ENCODE results near the gene TIGD1.

TIGD1 gene

DNA sequence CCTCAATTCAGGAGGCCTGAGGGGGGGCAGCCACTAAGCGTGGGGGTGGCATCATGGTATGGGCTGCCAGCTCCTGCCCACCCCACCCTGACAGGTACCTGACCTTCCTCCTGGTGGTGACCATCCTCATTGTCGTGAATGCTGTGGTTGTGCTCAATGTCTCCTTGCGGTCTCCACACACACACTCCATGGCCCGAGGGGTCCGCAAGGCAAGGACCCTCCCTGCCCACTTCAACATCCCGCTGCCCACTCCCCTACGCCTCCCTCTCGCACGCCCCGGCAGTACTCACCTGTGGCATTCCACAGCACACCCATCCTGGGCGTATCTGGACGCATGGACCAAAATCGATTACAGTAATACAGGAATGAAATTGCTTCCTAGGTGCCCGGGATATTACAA, 6.9 kb downstream of the TIGD1 start:
- Histone ChIP-seq H3K27me3 (ENCODE audit: control insufficient read depth, insufficient read depth, low read length) (no peaks in the 10 kb centered on the region), H3K4me1 (ENCODE audit: control insufficient read depth, insufficient read depth, low read length) (peaks cover 3% of the 10 kb centered on the region), H3K4me3 (ENCODE audit: low read depth, low read length) (no peak overlapping the region), H3K9ac (ENCODE audit: low read depth, low read length) (no peak overlapping the region), H3K9me3 (ENCODE audit: control insufficient read depth, insufficient read depth, low read length) (no peaks in the 10 kb centered on the region), H3K36me3 (ENCODE audit: control insufficient read depth, insufficient read depth, low read length) (peaks cover 7% of the 10 kb centered on the region)

DNA sequence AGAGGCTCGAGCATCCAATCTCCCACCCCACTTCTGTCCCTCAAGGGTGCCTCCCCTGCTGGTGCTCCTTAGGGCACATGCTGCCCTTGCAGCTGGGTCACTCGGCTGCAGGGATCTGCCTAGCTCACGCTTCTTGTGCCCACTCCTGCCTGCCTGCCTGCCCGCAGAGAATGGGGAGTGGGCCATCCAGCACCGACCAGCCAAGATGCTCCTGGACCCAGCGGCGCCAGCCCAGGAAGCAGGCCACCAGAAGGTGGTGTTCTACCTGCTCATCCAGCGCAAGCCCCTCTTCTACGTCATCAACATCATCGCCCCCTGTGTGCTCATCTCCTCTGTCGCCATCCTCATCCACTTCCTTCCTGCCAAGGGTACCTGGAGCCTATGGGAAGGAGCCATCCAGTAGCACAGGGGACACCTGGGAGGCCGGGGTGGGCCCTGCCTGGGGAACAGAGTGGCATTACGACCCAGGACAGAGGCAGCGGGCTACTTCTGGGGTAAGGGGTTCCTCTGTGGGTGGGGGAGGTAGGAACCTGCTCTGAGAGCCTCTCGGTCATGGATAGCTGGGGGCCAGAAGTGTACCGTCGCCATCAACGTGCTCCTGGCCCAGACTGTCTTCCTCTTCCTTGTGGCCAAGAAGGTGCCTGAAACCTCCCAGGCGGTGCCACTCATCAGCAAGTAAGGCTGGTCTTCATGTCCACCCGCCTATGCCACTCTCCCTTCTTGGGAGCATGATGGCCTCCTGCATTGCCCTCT, 7.5 kb downstream of the TIGD1 start:
- H3K9ac ChIP-seq (ENCODE audit: low read depth, low read length) = no peak overlapping the region
- H3K36me3 ChIP-seq (ENCODE audit: control insufficient read depth, insufficient read depth, low read length) = peaks cover 7% of the 10 kb centered on the region
- H3K4me1 ChIP-seq (ENCODE audit: control insufficient read depth, insufficient read depth, low read length) = peaks cover 7% of the 10 kb centered on the region
- H3K27me3 ChIP-seq (ENCODE audit: control insufficient read depth, insufficient read depth, low read length) = no peaks in the 10 kb centered on the region
- no peaks in the 10 kb centered on the region for H3K9me3 ChIP-seq (ENCODE audit: control insufficient read depth, insufficient read depth, low read length)
- no peak overlapping the region for H3K4me3 ChIP-seq (ENCODE audit: low read depth, low read length)

DNA sequence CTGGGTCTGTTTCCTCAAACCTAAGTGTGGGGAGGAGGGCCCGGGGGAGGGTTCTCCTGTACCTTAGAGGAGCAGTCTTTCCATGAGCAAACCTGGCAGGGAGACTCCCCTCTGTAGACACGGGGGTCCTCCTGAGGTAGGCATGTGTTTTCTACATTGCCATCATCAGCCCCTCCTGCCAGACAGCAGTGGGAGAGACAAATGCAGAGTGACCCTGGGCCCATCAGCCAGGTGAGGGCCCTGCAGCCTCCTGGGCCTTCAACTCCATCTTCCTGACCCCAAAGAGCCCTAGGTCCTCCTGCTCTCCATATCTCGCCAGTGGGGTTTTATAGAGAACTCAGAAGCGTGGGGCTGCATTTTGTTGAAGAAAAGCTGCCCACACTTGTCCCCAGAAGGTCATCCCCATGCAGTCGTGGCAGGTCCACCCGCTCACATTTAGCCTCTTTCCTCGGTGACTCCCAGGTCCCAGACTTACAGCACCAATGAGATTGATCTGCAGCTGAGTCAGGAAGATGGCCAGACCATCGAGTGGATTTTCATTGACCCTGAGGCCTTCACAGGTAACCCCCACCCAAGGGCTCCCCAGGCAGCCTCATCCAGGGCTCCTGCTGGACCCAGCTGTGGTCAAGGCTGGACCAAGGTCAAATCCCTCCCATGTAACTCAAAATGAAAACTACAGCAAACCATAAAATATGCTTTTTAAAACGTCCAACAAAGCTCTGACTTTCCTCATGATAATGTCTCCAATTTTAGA, 8.2 kb downstream of the TIGD1 start:
- H3K9me3 ChIP-seq (ENCODE audit: control insufficient read depth, insufficient read depth, low read length) = no peaks in the 10 kb centered on the region
- no peak overlapping the region for H3K9ac ChIP-seq (ENCODE audit: low read depth, low read length)
- no peak overlapping the region for H3K4me3 ChIP-seq (ENCODE audit: low read depth, low read length)
- H3K36me3 ChIP-seq (ENCODE audit: control insufficient read depth, insufficient read depth, low read length) = peaks cover 7% of the 10 kb centered on the region
- peaks cover 7% of the 10 kb centered on the region for H3K4me1 ChIP-seq (ENCODE audit: control insufficient read depth, insufficient read depth, low read length)
- H3K27me3 ChIP-seq (ENCODE audit: control insufficient read depth, insufficient read depth, low read length) = no peaks in the 10 kb centered on the region

DNA sequence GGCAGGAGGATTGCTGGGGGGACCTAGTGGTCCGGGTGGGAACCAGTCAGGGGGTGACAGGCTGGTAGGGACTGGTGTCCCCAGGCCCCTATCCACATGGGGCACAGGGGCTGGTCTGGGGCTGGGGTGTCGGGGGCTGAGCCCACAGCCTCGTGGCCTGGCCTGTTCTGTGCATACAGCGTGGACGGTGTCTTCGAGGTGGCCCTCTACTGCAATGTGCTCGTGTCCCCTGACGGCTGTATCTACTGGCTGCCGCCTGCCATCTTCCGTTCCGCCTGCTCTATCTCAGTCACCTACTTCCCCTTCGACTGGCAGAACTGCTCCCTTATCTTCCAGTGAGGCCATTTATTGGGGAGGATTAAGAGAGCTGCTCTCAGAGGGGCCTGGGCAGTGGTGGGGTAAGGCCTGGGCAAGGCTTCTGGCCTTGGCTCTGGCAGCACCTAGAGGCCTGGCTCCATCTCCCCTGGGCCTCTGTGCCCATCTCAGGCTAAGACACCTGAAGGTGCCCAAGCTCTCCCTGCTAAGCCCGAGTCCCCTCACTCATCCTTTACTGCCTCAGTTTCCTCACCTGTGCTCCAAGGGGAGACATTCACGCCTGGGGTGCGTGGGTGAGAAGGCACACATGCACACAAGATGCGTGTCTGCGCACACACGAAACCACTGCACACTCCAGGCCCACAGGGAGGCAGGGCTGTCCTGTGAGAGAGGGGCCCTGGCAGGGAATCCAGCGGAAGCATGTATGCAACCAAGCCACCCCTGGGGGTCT, 9.0 kb downstream of the TIGD1 start:
- H3K36me3 ChIP-seq (ENCODE audit: control insufficient read depth, insufficient read depth, low read length) = peaks cover 3% of the 10 kb centered on the region
- no peak overlapping the region for H3K9ac ChIP-seq (ENCODE audit: low read depth, low read length)
- H3K9me3 ChIP-seq (ENCODE audit: control insufficient read depth, insufficient read depth, low read length) = no peaks in the 10 kb centered on the region
- H3K4me1 ChIP-seq (ENCODE audit: control insufficient read depth, insufficient read depth, low read length) = peaks cover 7% of the 10 kb centered on the region
- H3K27me3 ChIP-seq (ENCODE audit: control insufficient read depth, insufficient read depth, low read length) = no peaks in the 10 kb centered on the region
- no peak overlapping the region for H3K4me3 ChIP-seq (ENCODE audit: low read depth, low read length)

DNA sequence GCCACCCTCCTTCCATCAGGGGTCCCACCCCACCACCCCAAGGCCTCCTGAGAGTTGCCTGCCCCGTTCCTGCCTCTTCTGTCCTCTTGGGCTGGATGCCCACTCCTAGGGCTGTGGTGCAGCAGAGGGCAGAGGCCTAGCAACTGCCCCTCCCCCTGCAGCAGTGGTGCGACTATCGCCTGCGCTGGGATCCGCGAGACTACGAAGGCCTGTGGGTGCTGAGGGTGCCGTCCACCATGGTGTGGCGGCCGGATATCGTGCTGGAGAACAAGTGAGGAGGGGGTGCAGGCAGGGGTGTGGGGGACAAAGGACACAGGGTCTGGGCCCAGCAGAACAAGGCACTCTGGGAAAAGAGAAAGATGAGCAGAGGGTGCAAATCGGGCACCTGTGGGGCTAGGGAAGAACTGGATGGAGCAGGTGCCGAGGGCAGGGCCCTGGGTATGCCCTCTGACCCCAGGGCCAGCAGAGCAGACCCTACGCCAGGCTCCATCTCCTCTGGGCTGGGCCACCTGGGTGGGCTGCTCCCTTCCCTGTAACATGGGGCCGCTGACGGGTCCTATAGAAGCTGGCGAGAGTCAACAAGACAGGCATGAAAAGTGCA, 9.8 kb downstream of the TIGD1 start:
- Histone ChIP-seq H3K36me3 (ENCODE audit: control insufficient read depth, insufficient read depth, low read length) (peaks cover 2% of the 10 kb centered on the region), H3K4me3 (ENCODE audit: low read depth, low read length) (no peak overlapping the region), H3K9ac (ENCODE audit: low read depth, low read length) (no peak overlapping the region), H3K27me3 (ENCODE audit: control insufficient read depth, insufficient read depth, low read length) (no peaks in the 10 kb centered on the region), H3K9me3 (ENCODE audit: control insufficient read depth, insufficient read depth, low read length) (no peaks in the 10 kb centered on the region), H3K4me1 (ENCODE audit: control insufficient read depth, insufficient read depth, low read length) (peaks cover 7% of the 10 kb centered on the region)

DNA sequence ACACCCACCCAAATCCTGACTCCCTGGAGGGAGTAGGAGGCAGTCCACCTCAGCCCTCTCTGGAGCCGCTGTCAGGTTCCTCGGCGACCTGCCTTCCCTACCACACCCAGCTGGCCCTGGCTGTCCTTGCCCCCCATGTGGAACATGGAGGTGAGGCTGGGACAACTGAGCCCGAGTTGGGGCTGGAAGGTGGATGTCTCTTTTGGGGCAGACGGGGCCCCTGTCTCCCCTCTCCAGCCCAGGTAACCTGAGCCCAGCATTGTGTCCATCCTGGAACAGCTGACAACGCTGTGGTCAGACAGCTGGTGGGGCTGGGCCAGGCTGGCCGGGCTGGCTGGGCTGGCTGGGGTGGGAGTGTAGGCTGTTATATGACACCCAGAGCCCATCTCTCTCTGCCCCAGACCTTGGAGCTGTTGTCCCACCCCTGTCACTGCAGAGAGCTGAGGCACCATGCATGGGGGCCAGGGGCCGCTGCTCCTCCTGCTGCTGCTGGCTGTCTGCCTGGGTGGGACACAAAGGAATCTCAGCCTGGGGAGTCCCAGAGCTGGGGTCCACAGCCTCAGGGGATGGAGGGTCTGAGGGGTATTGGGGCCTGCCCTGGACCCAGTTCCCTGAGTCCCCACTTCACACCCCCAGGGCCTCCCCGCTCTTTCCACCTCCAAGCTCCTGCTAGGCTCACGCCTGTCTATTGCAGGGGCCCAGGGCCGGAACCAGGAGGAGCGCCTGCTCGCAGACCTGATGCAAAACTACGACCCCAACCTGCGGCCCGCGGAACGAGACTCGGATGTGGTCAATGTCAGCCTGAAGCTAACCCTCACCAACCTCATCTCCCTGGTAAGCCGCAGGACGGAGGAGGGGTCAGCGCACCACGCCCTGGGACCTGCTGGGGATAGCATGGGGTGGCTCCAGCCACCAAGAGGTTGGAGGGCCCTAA, 10.8 kb downstream of the TIGD1 start, which contains the start of gene CHRNG:
CHRNG (plus strand) TSS at position 395 of the 934 bp plus-strand sequence; CDS start at position 451, 56 bp downstream.
- Histone ChIP-seq H3K27me3 (ENCODE audit: control insufficient read depth, insufficient read depth, low read length) (no peaks in the 10 kb centered on the region), H3K9me3 (ENCODE audit: control insufficient read depth, insufficient read depth, low read length) (no peaks in the 10 kb centered on the region), H3K9ac (ENCODE audit: low read depth, low read length) (no peak within 1 kb of the TSS), H3K36me3 (ENCODE audit: control insufficient read depth, insufficient read depth, low read length) (no peaks in the 10 kb centered on the region), H3K4me1 (ENCODE audit: control insufficient read depth, insufficient read depth, low read length) (peaks cover 7% of the 10 kb centered on the region), H3K4me3 (ENCODE audit: low read depth, low read length) (no peak within 1 kb of the TSS)

DNA sequence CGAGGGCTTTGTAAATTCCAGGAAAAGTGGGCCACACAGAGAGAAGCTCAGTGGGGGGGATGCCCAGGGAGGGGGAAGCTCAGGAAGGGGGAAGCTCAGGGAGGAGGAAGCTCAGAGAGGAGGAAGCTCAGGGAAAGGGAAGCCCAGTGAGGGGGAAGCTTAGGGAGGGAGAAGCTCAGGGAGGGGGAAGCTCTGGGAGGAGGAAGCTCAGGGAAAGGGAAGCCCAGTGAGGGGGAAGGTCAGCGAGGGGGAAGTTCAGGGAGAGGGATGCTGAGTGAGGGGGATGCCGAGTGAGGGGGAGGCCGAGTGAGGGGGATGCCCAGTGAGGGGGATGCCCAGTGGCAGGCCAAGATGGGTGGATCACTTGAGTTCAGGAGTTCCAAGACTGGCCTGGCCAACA, 11.7 kb downstream of the TIGD1 start:
- Histone ChIP-seq H3K9ac (ENCODE audit: low read depth, low read length) (no peak overlapping the region), H3K36me3 (ENCODE audit: control insufficient read depth, insufficient read depth, low read length) (no peaks in the 10 kb centered on the region), H3K4me3 (ENCODE audit: low read depth, low read length) (no peak overlapping the region), H3K4me1 (ENCODE audit: control insufficient read depth, insufficient read depth, low read length) (peaks cover 7% of the 10 kb centered on the region), H3K27me3 (ENCODE audit: control insufficient read depth, insufficient read depth, low read length) (no peaks in the 10 kb centered on the region), H3K9me3 (ENCODE audit: control insufficient read depth, insufficient read depth, low read length) (no peaks in the 10 kb centered on the region)

DNA sequence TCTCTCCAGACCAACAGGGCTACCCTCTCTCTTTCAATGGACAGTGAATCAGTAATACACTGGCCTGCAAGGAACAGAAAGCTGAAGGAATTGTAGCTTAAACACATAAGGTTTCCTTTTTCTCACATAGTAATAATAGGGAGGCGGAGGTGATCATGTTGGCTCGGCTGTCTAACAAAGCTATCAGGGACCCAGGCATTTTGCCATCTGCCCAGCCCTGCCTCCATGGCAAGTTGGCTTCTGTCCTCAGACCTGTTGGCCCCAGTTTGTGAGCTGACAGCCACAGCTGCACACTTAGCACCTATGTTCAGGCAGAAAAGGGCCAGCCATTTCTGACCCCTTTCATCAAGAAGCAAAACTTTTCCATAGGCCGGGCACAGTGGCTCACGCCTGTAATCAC, 12.9 kb downstream of the TIGD1 start:
- Histone ChIP-seq H3K4me3 (ENCODE audit: low read depth, low read length) (no peak overlapping the region), H3K9me3 (ENCODE audit: control insufficient read depth, insufficient read depth, low read length) (no peaks in the 10 kb centered on the region), H3K4me1 (ENCODE audit: control insufficient read depth, insufficient read depth, low read length) (peaks cover 7% of the 10 kb centered on the region), H3K36me3 (ENCODE audit: control insufficient read depth, insufficient read depth, low read length) (no peaks in the 10 kb centered on the region), H3K27me3 (ENCODE audit: control insufficient read depth, insufficient read depth, low read length) (no peaks in the 10 kb centered on the region), H3K9ac (ENCODE audit: low read depth, low read length) (no peak overlapping the region)

DNA sequence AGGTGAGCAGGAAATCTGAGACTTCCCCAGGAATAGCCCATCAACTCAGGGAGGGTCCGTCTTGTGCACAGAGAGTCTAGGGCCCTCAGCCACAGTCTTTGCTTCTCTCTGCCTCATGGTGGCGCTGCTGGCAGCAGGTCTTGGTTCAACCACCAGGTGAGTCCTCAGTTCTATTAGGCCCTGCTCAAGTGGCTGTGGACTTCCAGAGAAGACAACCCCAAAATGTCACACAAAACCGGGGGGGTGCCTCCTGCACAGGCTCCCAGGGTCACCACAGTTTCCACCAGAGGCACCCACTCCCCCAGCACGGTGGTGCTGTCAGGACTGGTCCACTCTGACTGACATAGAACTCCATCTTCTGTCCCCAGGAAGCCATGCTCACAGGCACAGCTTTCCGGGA, 13.3 kb downstream of the TIGD1 start:
- H3K4me1 ChIP-seq (ENCODE audit: control insufficient read depth, insufficient read depth, low read length) = peaks cover 7% of the 10 kb centered on the region
- no peaks in the 10 kb centered on the region for H3K27me3 ChIP-seq (ENCODE audit: control insufficient read depth, insufficient read depth, low read length)
- no peak overlapping the region for H3K4me3 ChIP-seq (ENCODE audit: low read depth, low read length)
- H3K9ac ChIP-seq (ENCODE audit: low read depth, low read length) = no peak overlapping the region
- no peaks in the 10 kb centered on the region for H3K36me3 ChIP-seq (ENCODE audit: control insufficient read depth, insufficient read depth, low read length)
- H3K9me3 ChIP-seq (ENCODE audit: control insufficient read depth, insufficient read depth, low read length) = no peaks in the 10 kb centered on the region

DNA sequence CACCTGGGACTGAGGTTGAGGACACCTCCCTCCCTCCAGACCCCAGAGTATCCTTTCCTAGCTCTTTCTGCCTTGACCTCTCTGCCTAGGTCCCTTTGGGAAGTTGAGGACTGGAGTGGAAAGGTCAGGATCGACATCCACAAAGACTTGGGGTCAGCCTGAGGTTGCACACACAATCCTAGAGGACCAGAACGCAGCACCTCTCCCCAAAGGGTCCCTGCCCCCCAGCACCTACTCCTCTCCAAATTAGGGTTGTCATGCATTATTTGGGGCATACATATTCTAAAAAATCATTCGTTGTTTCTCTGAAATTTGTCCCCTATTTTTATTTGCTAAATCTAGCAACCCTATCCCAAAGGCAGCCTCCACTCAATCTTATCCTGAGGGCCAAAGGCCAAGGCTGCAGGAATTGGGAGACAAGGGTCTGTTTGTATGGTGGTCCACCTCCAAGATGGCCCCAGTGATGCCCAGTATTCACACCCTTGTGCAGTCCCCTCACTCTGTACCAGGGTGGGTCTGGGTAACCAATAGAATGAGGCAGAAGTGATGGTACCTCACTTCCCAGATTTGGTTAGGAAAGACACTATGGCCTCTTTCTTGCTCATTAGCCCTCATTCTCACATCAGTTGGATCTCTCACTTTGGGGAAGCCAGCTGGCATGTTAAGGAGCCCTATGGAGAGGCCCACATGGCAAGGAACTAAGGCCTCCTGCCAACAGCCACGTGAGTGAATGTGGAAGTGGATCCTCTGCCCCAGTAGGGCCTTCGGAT, 14.4 kb downstream of the TIGD1 start:
- no peaks in the 10 kb centered on the region for H3K36me3 ChIP-seq (ENCODE audit: control insufficient read depth, insufficient read depth, low read length)
- no peak overlapping the region for H3K9ac ChIP-seq (ENCODE audit: low read depth, low read length)
- no peaks in the 10 kb centered on the region for H3K27me3 ChIP-seq (ENCODE audit: control insufficient read depth, insufficient read depth, low read length)
- H3K9me3 ChIP-seq (ENCODE audit: control insufficient read depth, insufficient read depth, low read length) = no peaks in the 10 kb centered on the region
- peaks cover 7% of the 10 kb centered on the region for H3K4me1 ChIP-seq (ENCODE audit: control insufficient read depth, insufficient read depth, low read length)
- no peak overlapping the region for H3K4me3 ChIP-seq (ENCODE audit: low read depth, low read length)
